Neural cell (in vitro differentiated cells): ENCODE data around the gene PDE9A. TPM values are rescaled to one million over a fixed set of nuclear protein-coding genes. Genes with fewer than 3 reads are reported as not detected.

ENCODE experiments used
- H2AFZ ChIP-seq: fragments of 200-600, 300-800 bp; sonication (generic), shearing (Covaris generic); 2 replicates; pipeline ENCODE4 v1.6.0; 2014; ENCODE audit warnings: low read depth, mild to moderate bottlenecking, antibody characterized with exemption, low read length, moderate library complexity
- H3F3A ChIP-seq: fragments of 200-600 bp; shearing (Covaris generic); 2 replicates; pipeline ENCODE4 v1.6.1; 2016; ENCODE audit warnings: mild to moderate bottlenecking, moderate library complexity, mixed read lengths, antibody characterized with exemption, low read length; ENCODE audit not compliant: insufficient read depth, poor library complexity, severe bottlenecking
- H3K27ac ChIP-seq: fragments of 200-600, 300-800 bp; sonication (generic), shearing (Covaris generic); 2 replicates; pipeline ENCODE4 v1.5.1; 2014; ENCODE audit warnings: mild to moderate bottlenecking, low read length, moderate library complexity
- H3K27me3 ChIP-seq: fragments of 300-800, 200-600 bp; sonication (generic), shearing (Covaris generic); 2 replicates; pipeline ENCODE4 v1.6.0; 2014; ENCODE audit warnings: mild to moderate bottlenecking, low read depth, low read length, moderate library complexity; ENCODE audit not compliant: insufficient read depth
- H3K36me3 ChIP-seq: fragments of 300-800, 200-600 bp; sonication (generic), shearing (Covaris generic); 2 replicates; pipeline ENCODE4 v1.5.1; 2014; ENCODE audit warnings: mild to moderate bottlenecking, antibody characterized with exemption, low read length, moderate library complexity; ENCODE audit not compliant: insufficient read depth
- H3K4me2 ChIP-seq: fragments of 300-800, 200-600 bp; sonication (generic), shearing (Covaris generic); 2 replicates; pipeline ENCODE4 v1.6.0; 2014; ENCODE audit warnings: mild to moderate bottlenecking, low read length
- H3K4me3 ChIP-seq: fragments of 300-800, 200-600 bp; sonication (generic), shearing (Covaris generic); 2 replicates; pipeline ENCODE4 v1.5.1; 2014; ENCODE audit warnings: mild to moderate bottlenecking, low read length, moderate library complexity
- H3K79me2 ChIP-seq: fragments of 200-600 bp; shearing (Covaris generic); replicated peaks from 2 replicates; pipeline ENCODE4 v1.6.0; 2014; ENCODE audit warnings: mild to moderate bottlenecking, low read length, moderate library complexity; ENCODE audit not compliant: insufficient read depth
- H3K9ac ChIP-seq: fragments of 300-800, 200-600 bp; sonication (generic), shearing (Covaris generic); 2 replicates; pipeline ENCODE4 v1.6.1; 2016; ENCODE audit warnings: mild to moderate bottlenecking, low read length, mixed read lengths
- H3K9me2 ChIP-seq: fragments of 200-600 bp; shearing (Covaris generic); 2 replicates; pipeline ENCODE4 v1.6.1; 2016; ENCODE audit warnings: mild to moderate bottlenecking, low read length, mixed read lengths; ENCODE audit not compliant: insufficient read depth
- H3K9me3 ChIP-seq: fragments of 200-600, 300-800 bp; sonication (generic), shearing (Covaris generic); 2 replicates; pipeline ENCODE4 v1.6.1; 2016; ENCODE audit warnings: mild to moderate bottlenecking, mixed run types, low read length, moderate library complexity, mixed read lengths
- H4K20me1 ChIP-seq: fragments of 200-600 bp; shearing (Covaris generic); 2 replicates; pipeline ENCODE4 v1.6.1; 2016; ENCODE audit warnings: mild to moderate bottlenecking, mixed run types; ENCODE audit not compliant: insufficient read depth
- CTCF ChIP-seq: fragments of 450-650 bp; IDR thresholded peaks from 2 replicates; pipeline ENCODE4 v1.5.1; 2014; ENCODE audit warnings: antibody characterized with exemption, mild to moderate bottlenecking, moderate library complexity; ENCODE audit not compliant: poor library complexity, severe bottlenecking
- EP300 ChIP-seq: fragments of 450-650 bp; conservative IDR thresholded peaks from 2 replicates; pipeline ENCODE4 v1.6.1; 2014; ENCODE audit warnings: antibody characterized with exemption, mild to moderate bottlenecking, moderate library complexity; ENCODE audit not compliant: poor library complexity, severe bottlenecking
- EZH2 ChIP-seq: fragments of 200-600, 300-800 bp; shearing (Covaris generic), sonication (generic); IDR thresholded peaks from 2 replicates; pipeline ENCODE4 v1.6.1; 2014; ENCODE audit warnings: antibody characterized with exemption, low read length, borderline replicate concordance, mild to moderate bottlenecking; ENCODE audit not compliant: insufficient read depth, poor library complexity, severe bottlenecking
- MXI1 ChIP-seq: fragments of 450-650 bp; conservative IDR thresholded peaks from 2 replicates; pipeline ENCODE4 v1.6.1; 2014; ENCODE audit warnings: antibody characterized with exemption, mild to moderate bottlenecking; ENCODE audit not compliant: poor library complexity, severe bottlenecking
- POLR2AphosphoS5 ChIP-seq: IDR thresholded peaks from 2 replicates; pipeline ENCODE4 v1.6.1; 2012
- RAD21 ChIP-seq: fragments of 450-650 bp; conservative IDR thresholded peaks from 2 replicates; pipeline ENCODE4 v1.6.1; 2014; ENCODE audit warnings: antibody characterized with exemption, mild to moderate bottlenecking, moderate library complexity
- REST ChIP-seq: IDR thresholded peaks from 2 replicates; pipeline ENCODE4 v1.6.1; 2012; ENCODE audit warnings: borderline replicate concordance
- SMC3 ChIP-seq: fragments of 450-650 bp; conservative IDR thresholded peaks from 2 replicates; pipeline ENCODE4 v1.6.1; 2014; ENCODE audit warnings: antibody characterized with exemption, mild to moderate bottlenecking, moderate library complexity; ENCODE audit not compliant: poor library complexity
- TAF1 ChIP-seq: IDR thresholded peaks from 2 replicates; pipeline ENCODE4 v1.6.1; 2012; ENCODE audit warnings: low read depth
- polyA plus RNA-seq: library from polyadenylated mRNA; depleted of rRNA; stranded (reverse); fragments of >200 nt; gene quantifications from 2 replicates; pipeline ENCODE4 v1.2.3, GENCODE V29; 2014

Gene PDE9A
- polyA plus RNA-seq, 1 donor from 2014 or later = 32.2 TPM

DNA sequence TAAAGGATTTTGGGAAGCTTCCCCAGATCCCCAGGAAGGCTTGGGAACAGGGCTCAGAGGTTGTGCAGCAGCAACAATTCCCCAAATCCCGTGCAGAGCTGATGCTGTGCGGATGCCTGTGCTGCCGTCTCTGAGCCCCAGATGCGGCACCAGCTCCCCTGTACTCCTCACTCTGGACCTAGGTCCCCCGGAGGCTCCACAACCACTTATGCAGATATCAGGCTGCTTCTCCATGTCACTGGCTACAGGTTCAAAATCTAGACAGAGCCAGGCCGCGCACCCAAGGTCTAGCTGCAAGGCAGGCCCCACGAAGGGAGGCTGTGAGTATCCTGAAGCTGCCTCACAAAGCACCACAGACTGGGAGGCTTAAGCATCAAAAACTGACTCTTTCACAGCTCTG, 81.6 kb downstream of the PDE9A start:
- Histone ChIP-seq H3K9me2 (no peaks in the 10 kb centered on the region), H3K36me3 (peaks cover 32% of the 10 kb centered on the region), H3K4me3 (no peak overlapping the region), H3K9ac (no peak overlapping the region), H2AFZ (no peak overlapping the region), H4K20me1 (no peaks in the 10 kb centered on the region), H3K79me2 (no peaks in the 10 kb centered on the region), H3F3A (no peaks in the 10 kb centered on the region), H3K4me2 (no peak overlapping the region), H3K27ac (no peak overlapping the region), H3K27me3 (no peaks in the 10 kb centered on the region), H3K9me3 (no peaks in the 10 kb centered on the region)
- TF ChIP-seq RAD21 = no peak
- no peak for TF ChIP-seq REST
- no peak for TF ChIP-seq EZH2
- no peak for TF ChIP-seq TAF1
- no peak for TF ChIP-seq SMC3
- no peak for TF ChIP-seq CTCF
- no peak for TF ChIP-seq MXI1
- no peak for TF ChIP-seq POLR2AphosphoS5

DNA sequence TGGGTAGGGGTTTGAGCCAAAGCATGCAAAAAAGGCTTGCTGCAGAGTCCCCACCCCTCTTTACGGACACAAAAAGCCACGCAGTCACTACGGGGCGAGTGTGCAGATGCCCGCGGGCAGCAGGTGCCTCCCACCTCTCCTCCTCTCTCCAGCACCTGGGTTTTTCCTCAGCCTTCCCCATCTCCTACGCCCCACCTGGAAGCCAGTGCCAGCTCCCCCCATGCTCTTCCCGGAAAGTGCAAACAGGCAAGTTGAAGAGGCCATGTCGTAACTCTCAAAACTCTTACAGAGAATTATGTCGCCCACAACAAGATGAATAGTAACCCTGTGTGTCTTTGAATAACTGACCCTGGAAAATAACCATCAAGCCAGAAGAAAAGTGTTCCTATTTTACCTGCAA, 82.5 kb downstream of the PDE9A start:
- Histone ChIP-seq H4K20me1 (no peaks in the 10 kb centered on the region), H3K4me2 (no peak overlapping the region), H3K79me2 (no peaks in the 10 kb centered on the region), H2AFZ (no peak overlapping the region), H3K9me3 (no peaks in the 10 kb centered on the region), H3K4me3 (no peak overlapping the region), H3F3A (no peaks in the 10 kb centered on the region), H3K36me3 (peaks cover 32% of the 10 kb centered on the region), H3K9me2 (no peaks in the 10 kb centered on the region), H3K27ac (no peak overlapping the region), H3K9ac (no peak overlapping the region), H3K27me3 (no peaks in the 10 kb centered on the region)
- TF ChIP-seq TAF1 = no peak
- TF ChIP-seq EP300 = no peak
- no peak for TF ChIP-seq MXI1
- no peak for TF ChIP-seq SMC3
